IMR-90 (cell line): ENCODE measurements around the gene AP4M1. TPM values are rescaled to one million over a fixed set of nuclear protein-coding genes. Genes with fewer than 3 reads are reported as not detected.

Source experiments
- ATAC-seq: fragments of 200-7000 bp; cut with Tn5 transposase; 2 replicates; pipeline ENCODE4 v1.9.1; 2020; ENCODE audit warnings: low read depth, mild to moderate bottlenecking, moderate library complexity
- BruUV-seq: library from RNA; stranded (reverse); fragments of 400-500 nt; replicated peaks from 2 replicates; lab custom pipeline; 2021; lab: Mats Ljungman, UMichigan
- CTCF ChIA-PET: fragments of 300-600 bp; formaldehyde crosslinking; extraction: SDS; loops from one replicate; lab custom pipeline; 2021; ENCODE audit warnings: antibody characterized with exemption; lab: Yijun Ruan, JAX
- POLR2A ChIA-PET: fragments of 300-600 bp; sonication (Branson Sonifier 250); formaldehyde crosslinking; loops from one replicate; lab custom pipeline; 2022; ENCODE audit warnings: antibody characterized with exemption; ENCODE audit not compliant: unreplicated experiment; lab: Charles Lee
- DNase-seq: peaks from one replicate; pipeline ENCODE4 v3.0.0; 2013
- H2AFZ ChIP-seq: replicated peaks from 2 replicates; pipeline ENCODE3; 2013; ENCODE audit warnings: low read length, mild to moderate bottlenecking; ENCODE audit not compliant: poor library complexity
- H2AK5ac ChIP-seq: 2 replicates; pipeline ENCODE4 v1.6.1; 2013; ENCODE audit warnings: low read depth, low read length, inconsistent platforms
- H2AK9ac ChIP-seq: replicated peaks from 2 replicates; pipeline ENCODE3; 2013; ENCODE audit warnings: mild to moderate bottlenecking, low read depth, low read length, moderate library complexity; ENCODE audit not compliant: poor library complexity
- H2BK120ac ChIP-seq: 2 replicates; pipeline ENCODE4 v1.6.1; 2013; ENCODE audit warnings: low read depth, low read length, inconsistent platforms
- H2BK15ac ChIP-seq: 3 replicates; pipeline ENCODE4 v1.6.1; 2013; ENCODE audit warnings: low read depth, low read length, inconsistent platforms
- H2BK20ac ChIP-seq: 2 replicates; pipeline ENCODE4 v1.6.1; 2013; ENCODE audit warnings: low read depth, mild to moderate bottlenecking, inconsistent platforms, low read length, moderate library complexity
- H2BK5ac ChIP-seq: 2 replicates; pipeline ENCODE4 v1.6.1; 2013; ENCODE audit warnings: mild to moderate bottlenecking, low read depth, low read length, inconsistent platforms; ENCODE audit not compliant: poor library complexity, severe bottlenecking
- H3K14ac ChIP-seq: replicated peaks from 2 replicates; pipeline ENCODE4 v1.6.1; 2013; ENCODE audit warnings: low read depth, low read length, inconsistent platforms
- H3K18ac ChIP-seq: 2 replicates; pipeline ENCODE4 v1.6.1; 2013; ENCODE audit warnings: low read depth, low read length, control low read depth
- H3K23ac ChIP-seq: 2 replicates; pipeline ENCODE4 v1.6.1; 2013; ENCODE audit warnings: low read depth, low read length, inconsistent platforms
- H3K27ac ChIP-seq: 2 replicates; pipeline ENCODE4 v1.5.1; 2013; ENCODE audit warnings: mild to moderate bottlenecking, control low read depth, low read length; ENCODE audit not compliant: insufficient read depth
- H3K27me3 ChIP-seq: 2 replicates; pipeline ENCODE4 v1.6.1; 2013; ENCODE audit warnings: low read length; ENCODE audit not compliant: control insufficient read depth, insufficient read depth
- H3K36me3 ChIP-seq: 2 replicates; pipeline ENCODE4 v1.6.1; 2013; ENCODE audit warnings: low read length, mixed read lengths; ENCODE audit not compliant: control insufficient read depth, insufficient read depth
- H3K4ac ChIP-seq: 2 replicates; pipeline ENCODE4 v1.6.1; 2013; ENCODE audit warnings: low read depth, low read length, inconsistent platforms
- H3K4me1 ChIP-seq: 2 replicates; pipeline ENCODE4 v1.6.1; 2013; ENCODE audit warnings: low read length, mixed read lengths; ENCODE audit not compliant: control insufficient read depth, insufficient read depth
- H3K4me2 ChIP-seq: 2 replicates; pipeline ENCODE4 v1.6.1; 2013; ENCODE audit warnings: low read depth, mild to moderate bottlenecking, control low read depth, low read length, moderate library complexity
- H3K4me3 ChIP-seq: 2 replicates; pipeline ENCODE4 v1.5.1; 2013; ENCODE audit warnings: low read depth, mild to moderate bottlenecking, control low read depth, low read length, moderate library complexity; ENCODE audit not compliant: insufficient read depth
- H3K56ac ChIP-seq: 2 replicates; pipeline ENCODE4 v1.6.1; 2013; ENCODE audit warnings: low read length, inconsistent platforms; ENCODE audit not compliant: insufficient read depth; ENCODE audit errors: extremely low read depth
- H3K79me1 ChIP-seq, 2 experiments: 2 replicates each; pipeline ENCODE4 v1.6.1; 2013; ENCODE audit warnings: low read length in 2 of 2, inconsistent platforms in 1 of 2, low read depth in 1 of 2
- H3K9ac ChIP-seq: 2 replicates; pipeline ENCODE4 v1.6.1; 2013; ENCODE audit warnings: low read depth, low read length, control low read depth
- H3K9me1 ChIP-seq: 2 replicates; pipeline ENCODE4 v1.6.1; 2013; ENCODE audit warnings: low read length, inconsistent platforms; ENCODE audit not compliant: insufficient read depth
- H3K9me3 ChIP-seq: 2 replicates; pipeline ENCODE4 v1.6.1; 2013; ENCODE audit warnings: low read length; ENCODE audit not compliant: control insufficient read depth, insufficient read depth
- H4K20me1 ChIP-seq: 2 replicates; pipeline ENCODE4 v1.6.1; 2013; ENCODE audit warnings: low read length, inconsistent platforms; ENCODE audit not compliant: insufficient read depth
- H4K5ac ChIP-seq: 2 replicates; pipeline ENCODE4 v1.6.1; 2013; ENCODE audit warnings: mild to moderate bottlenecking, low read depth, low read length, control low read depth
- H4K8ac ChIP-seq, 2 experiments: 2 replicates each; pipeline ENCODE4 v1.6.1; 2013; ENCODE audit warnings: low read depth in 2 of 2, low read length in 2 of 2, control low read depth in 1 of 2, inconsistent platforms in 1 of 2
- H4K91ac ChIP-seq: 2 replicates; pipeline ENCODE4 v1.6.1; 2013; ENCODE audit warnings: low read depth, low read length, inconsistent platforms; ENCODE audit not compliant: insufficient read depth
- BHLHE40 ChIP-seq: fragments of 150-350 bp; IDR thresholded peaks from 2 replicates; pipeline ENCODE4 v1.6.1; 2016; ENCODE audit warnings: mild to moderate bottlenecking, low read depth, low read length
- CEBPB ChIP-seq: IDR thresholded peaks from 2 replicates; pipeline ENCODE4 v1.6.1; 2012; ENCODE audit warnings: low read depth, low read length, improper control_type of control experiment
- CHD1 ChIP-seq: IDR thresholded peaks from 2 replicates; pipeline ENCODE4 v1.6.1; 2012; ENCODE audit warnings: low read depth, low read length, improper control_type of control experiment
- FOS ChIP-seq: fragments of 150-350 bp; IDR thresholded peaks from 2 replicates; pipeline ENCODE4 v1.6.1; 2016; ENCODE audit warnings: low read depth, low read length
- MAFK ChIP-seq: IDR thresholded peaks from 2 replicates; pipeline ENCODE4 v1.6.1; 2012; ENCODE audit warnings: low read depth, low read length, improper control_type of control experiment
- MAZ ChIP-seq: IDR thresholded peaks from 2 replicates; pipeline ENCODE4 v1.6.1; 2012; ENCODE audit warnings: low read depth, mild to moderate bottlenecking, low read length, improper control_type of control experiment, moderate library complexity, borderline replicate concordance
- MXI1 ChIP-seq: IDR thresholded peaks from 2 replicates; pipeline ENCODE4 v1.6.1; 2012; ENCODE audit warnings: low read depth, mild to moderate bottlenecking, low read length, moderate library complexity, borderline replicate concordance
- NFE2L2 ChIP-seq: fragments of 150-350 bp; IDR thresholded peaks from 2 replicates; pipeline ENCODE4 v1.6.1; 2016; ENCODE audit warnings: low read depth, mild to moderate bottlenecking, low read length
- POLR2A ChIP-seq: IDR thresholded peaks from 2 replicates; pipeline ENCODE4 v1.6.1; 2012; ENCODE audit warnings: mild to moderate bottlenecking, low read depth, low read length
- RAD21 ChIP-seq: IDR thresholded peaks from 2 replicates; pipeline ENCODE4 v1.6.1; 2012; ENCODE audit warnings: low read length, improper control_type of control experiment
- RCOR1 ChIP-seq: IDR thresholded peaks from 2 replicates; pipeline ENCODE4 v1.6.1; 2012; ENCODE audit warnings: mild to moderate bottlenecking, low read length, improper control_type of control experiment; ENCODE audit not compliant: insufficient replicate concordance
- RFX5 ChIP-seq: IDR thresholded peaks from 2 replicates; pipeline ENCODE4 v1.8.0; 2012; ENCODE audit warnings: low read depth, mild to moderate bottlenecking, low read length, moderate library complexity
- SMC3 ChIP-seq: fragments of 150-350 bp; IDR thresholded peaks from 2 replicates; pipeline ENCODE4 v1.6.1; 2016; ENCODE audit warnings: low read depth, mild to moderate bottlenecking, antibody characterized with exemption, low read length, moderate library complexity
- WGBS, 2 experiments: methylation state at CpG; one replicate each; pipeline versions ENCODE4 v1.1.5 to v1.1.7; 2013; ENCODE audit warnings: missing lambda C conversion rate in 2 of 2; ENCODE audit not compliant: insufficient read length in 1 of 2; ENCODE audit errors: extremely low coverage in 2 of 2; 5-methylcytosine and 5-hydroxymethylcytosine counted together
- dilution Hi-C: fragments of 300-500 bp; cut with HindIII; formaldehyde crosslinking; loops from one replicate; pipeline ENCODE4 v1.14.3; 2018; ENCODE audit warnings: low sequenced_read_pairs; ENCODE audit not compliant: unreplicated experiment
- in situ Hi-C: fragments of 300-500 bp; cut with MboI; formaldehyde crosslinking; loops from 3 replicates; pipeline ENCODE4 v1.14.3; 2019; ENCODE audit warnings: low sequenced_read_pairs, inconsistent platforms, mixed read lengths
- intact Hi-C: fragments of 100-400 bp; cut with micrococcal nuclease; formaldehyde crosslinking; loops from 2 replicates; pipeline ENCODE4 v1.10.0; 2022
- polyA plus RNA-seq, 3 experiments: library from polyadenylated mRNA; depleted of rRNA; stranded (reverse); fragments of >200 nt; gene quantifications; 2 replicates each; pipeline ENCODE4 v1.2.3, GENCODE V29; 2012; ENCODE audit warnings: low replicate concordance in 1 of 3
- total RNA-seq: library from RNA; depleted of rRNA; stranded (reverse); fragments of >200 nt; gene quantifications from 2 replicates; pipeline ENCODE4 v1.2.3, GENCODE V29; 2012
- TF ChIP-seq, protein P1 (sequence below): conservative IDR thresholded peaks from 2 replicates; pipeline ENCODE4 v1.5.1; 2012; ENCODE audit warnings: mild to moderate bottlenecking, low read depth, low read length, improper control_type of control experiment
- TF ChIP-seq, protein P2 (sequence below): fragments of 150-350 bp; IDR thresholded peaks from 2 replicates; pipeline ENCODE4 v1.6.1; 2017; ENCODE audit warnings: mild to moderate bottlenecking, antibody characterized with exemption, low read length, low read depth
- TF ChIP-seq, protein P3 (sequence below): fragments of 150-350 bp; IDR thresholded peaks from 2 replicates; pipeline ENCODE4 v1.6.1; 2016; ENCODE audit warnings: low read depth, mild to moderate bottlenecking, low read length, moderate library complexity, borderline replicate concordance

Gene AP4M1
- total and polyA plus RNA-seq, 2 of the 4 experiments (the other 2 are of a cell fraction): 21.1 to 21.4 TPM

DNA sequence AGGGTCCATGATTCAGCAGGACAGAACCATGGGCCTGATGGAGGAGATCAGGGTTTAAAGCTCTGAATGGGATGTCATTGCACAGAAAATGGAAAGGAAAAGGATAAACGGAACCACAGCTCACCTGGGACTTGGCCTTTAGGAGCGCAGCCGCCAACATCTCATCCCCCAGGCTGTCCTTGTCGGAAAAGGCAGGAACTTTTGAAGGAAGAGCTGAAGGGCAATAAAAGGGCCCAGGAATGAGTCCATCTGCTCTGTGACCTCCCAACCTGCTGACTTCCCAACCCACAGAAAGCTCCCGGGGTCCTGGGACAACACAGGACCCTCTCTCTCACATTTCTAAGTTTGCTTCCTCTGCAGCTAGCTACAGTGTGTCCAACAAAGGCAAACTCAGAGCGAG is 26.0 kb upstream of the AP4M1 start:
- Histone ChIP-seq H3K9ac (no peak overlapping the region), H3K4me1 (peaks cover 3% of the 10 kb centered on the region; the same call in 1 of the 2 replicates), H2BK15ac (no peak overlapping the region), H2AFZ (no peak overlapping the region), H4K91ac (no peak overlapping the region), H3K9me3 (peaks cover 56% of the 10 kb centered on the region), H3K9me1 (peaks cover 5% of the 10 kb centered on the region; the same call in 1 of the 2 replicates), H2BK5ac (no peak overlapping the region), H2BK20ac (no peak overlapping the region), H3K27me3 (no peaks in the 10 kb centered on the region), H3K4me3 (no peak overlapping the region), H2AK9ac (no peak overlapping the region), H3K79me1 (peaks cover 29 to 64% of the 10 kb centered on the region in 2 experiments), H2AK5ac (no peak overlapping the region), H3K4ac (no peak overlapping the region), H3K27ac (no peak overlapping the region), H3K23ac (no peak overlapping the region), H3K14ac (no peak overlapping the region), H3K18ac (no peak overlapping the region), H3K4me2 (no peak overlapping the region), H4K5ac (no peak overlapping the region), H2BK120ac (no peak overlapping the region), H3K56ac (no peak overlapping the region), H4K20me1 (peaks cover 20% of the 10 kb centered on the region), H4K8ac (no peak overlapping the region), H3K36me3 (peaks cover 84% of the 10 kb centered on the region)
- WGBS, 2 experiments: 93% methylated on average over 3 of the region's 6 CpGs; no CpG with 5 or more reads in 1 of the 2 experiments
- dilution Hi-C loops: no loop called here
- DNase-seq: no peak
- in situ Hi-C loops: no loop called here
- ChIA-PET CTCF (interaction anchor here (0.6 to 0.7 kb wide), 2 partner anchors 27 to 59 kb away, joined by 3 to 7 read pairs; no protein-coding TSS in a partner anchor), POLR2A (no interaction called here)
- BruUV-seq: no TSS peak
- TF ChIP-seq NFE2L2 (no peak), CEBPB (no peak), RCOR1 (no peak), POLR2A (no peak), BHLHE40 (no peak), MAZ (no peak), CHD1 (no peak), MAFK (no peak), RAD21 (no peak), FOS (no peak), MXI1 (no peak), RFX5 (no peak), SMC3 (no peak)
- TF ChIP-seq, protein P1, sequence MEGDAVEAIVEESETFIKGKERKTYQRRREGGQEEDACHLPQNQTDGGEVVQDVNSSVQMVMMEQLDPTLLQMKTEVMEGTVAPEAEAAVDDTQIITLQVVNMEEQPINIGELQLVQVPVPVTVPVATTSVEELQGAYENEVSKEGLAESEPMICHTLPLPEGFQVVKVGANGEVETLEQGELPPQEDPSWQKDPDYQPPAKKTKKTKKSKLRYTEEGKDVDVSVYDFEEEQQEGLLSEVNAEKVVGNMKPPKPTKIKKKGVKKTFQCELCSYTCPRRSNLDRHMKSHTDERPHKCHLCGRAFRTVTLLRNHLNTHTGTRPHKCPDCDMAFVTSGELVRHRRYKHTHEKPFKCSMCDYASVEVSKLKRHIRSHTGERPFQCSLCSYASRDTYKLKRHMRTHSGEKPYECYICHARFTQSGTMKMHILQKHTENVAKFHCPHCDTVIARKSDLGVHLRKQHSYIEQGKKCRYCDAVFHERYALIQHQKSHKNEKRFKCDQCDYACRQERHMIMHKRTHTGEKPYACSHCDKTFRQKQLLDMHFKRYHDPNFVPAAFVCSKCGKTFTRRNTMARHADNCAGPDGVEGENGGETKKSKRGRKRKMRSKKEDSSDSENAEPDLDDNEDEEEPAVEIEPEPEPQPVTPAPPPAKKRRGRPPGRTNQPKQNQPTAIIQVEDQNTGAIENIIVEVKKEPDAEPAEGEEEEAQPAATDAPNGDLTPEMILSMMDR: no peak
- TF ChIP-seq, protein P2, sequence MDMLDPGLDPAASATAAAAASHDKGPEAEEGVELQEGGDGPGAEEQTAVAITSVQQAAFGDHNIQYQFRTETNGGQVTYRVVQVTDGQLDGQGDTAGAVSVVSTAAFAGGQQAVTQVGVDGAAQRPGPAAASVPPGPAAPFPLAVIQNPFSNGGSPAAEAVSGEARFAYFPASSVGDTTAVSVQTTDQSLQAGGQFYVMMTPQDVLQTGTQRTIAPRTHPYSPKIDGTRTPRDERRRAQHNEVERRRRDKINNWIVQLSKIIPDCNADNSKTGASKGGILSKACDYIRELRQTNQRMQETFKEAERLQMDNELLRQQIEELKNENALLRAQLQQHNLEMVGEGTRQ: no peak
- TF ChIP-seq, protein P3, sequence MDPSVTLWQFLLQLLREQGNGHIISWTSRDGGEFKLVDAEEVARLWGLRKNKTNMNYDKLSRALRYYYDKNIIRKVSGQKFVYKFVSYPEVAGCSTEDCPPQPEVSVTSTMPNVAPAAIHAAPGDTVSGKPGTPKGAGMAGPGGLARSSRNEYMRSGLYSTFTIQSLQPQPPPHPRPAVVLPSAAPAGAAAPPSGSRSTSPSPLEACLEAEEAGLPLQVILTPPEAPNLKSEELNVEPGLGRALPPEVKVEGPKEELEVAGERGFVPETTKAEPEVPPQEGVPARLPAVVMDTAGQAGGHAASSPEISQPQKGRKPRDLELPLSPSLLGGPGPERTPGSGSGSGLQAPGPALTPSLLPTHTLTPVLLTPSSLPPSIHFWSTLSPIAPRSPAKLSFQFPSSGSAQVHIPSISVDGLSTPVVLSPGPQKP: no peak
- intact Hi-C loops: no loop called here
- no peak for ATAC-seq
